CD4-positive, alpha-beta T cell (primary cell): ENCODE data around the gene CALHM5. TPM values are rescaled to one million over a fixed set of nuclear protein-coding genes. Genes with fewer than 3 reads are reported as not detected.

ENCODE experiments used
- ATAC-seq: fragments of 200-7000 bp; cut with Tn5 transposase; one replicate; pipeline ENCODE4 v1.10.0; 2022; ENCODE audit warnings: mild to moderate bottlenecking; ENCODE audit not compliant: poor library complexity
- CTCF ChIA-PET: fragments of 350-600 bp; sonication (Branson Sonifier 250); formaldehyde crosslinking; loops from one replicate; lab custom pipeline; 2021; ENCODE audit warnings: antibody characterized with exemption, inconsistent platforms; lab: Charles Lee
- POLR2A ChIA-PET: fragments of 350-600 bp; sonication (Branson Sonifier 250); formaldehyde crosslinking; loops from one replicate; lab custom pipeline; 2021; ENCODE audit warnings: antibody characterized with exemption, inconsistent platforms; lab: Charles Lee
- DNase-seq, 14 experiments: peaks; one replicate each; pipeline ENCODE4 v3.0.0-alpha.2; 2013 to 2020; ENCODE audit warnings: mixed read lengths in 2 of 14
- H3K27ac ChIP-seq, 2 donors: one replicate each; pipeline versions ENCODE4 v1.5.1 to v1.7.0; 2013; ENCODE audit warnings: low read length in 2 of 2, low read depth in 1 of 2, mild to moderate bottlenecking in 1 of 2
- H3K27me3 ChIP-seq, 2 experiments: 1 replicate in 1 of 2; 2 replicates in 1 of 2; pipeline versions ENCODE4 v1.6.1 to v1.7.0; 2013; ENCODE audit warnings: low read length in 2 of 2, control low read depth in 1 of 2, mild to moderate bottlenecking in 1 of 2, moderate library complexity in 1 of 2; ENCODE audit not compliant: insufficient read depth in 2 of 2, control insufficient read depth in 1 of 2
- H3K36me3 ChIP-seq: one replicate; pipeline ENCODE4 v1.6.1; 2013; ENCODE audit warnings: low read length, control low read depth; ENCODE audit not compliant: insufficient read depth
- H3K4me1 ChIP-seq: one replicate; pipeline ENCODE4 v1.6.1; 2013; ENCODE audit warnings: low read length, control low read depth; ENCODE audit not compliant: insufficient read depth
- H3K4me3 ChIP-seq: one replicate; pipeline ENCODE4 v1.5.1; 2013; ENCODE audit warnings: mild to moderate bottlenecking, low read length, moderate library complexity
- H3K9me3 ChIP-seq, 2 experiments: 1 replicate in 1 of 2; 2 replicates in 1 of 2; pipeline versions ENCODE4 v1.6.1 to v1.7.0; 2013; ENCODE audit warnings: low read length in 2 of 2, mild to moderate bottlenecking in 2 of 2, control low read depth in 1 of 2, moderate library complexity in 1 of 2; ENCODE audit not compliant: control insufficient read depth in 1 of 2, insufficient read depth in 1 of 2
- H3K27ac Mint-ChIP-seq: one replicate; pipeline ENCODE4 v1.8.0; 2020; ENCODE audit warnings: mixed read lengths
- H3K27me3 Mint-ChIP-seq: one replicate; pipeline ENCODE4 v1.8.0; 2021; ENCODE audit warnings: mixed read lengths
- H3K36me3 Mint-ChIP-seq: one replicate; pipeline ENCODE4 v1.8.0; 2021; ENCODE audit warnings: low read depth, mixed read lengths
- H3K4me1 Mint-ChIP-seq: one replicate; pipeline ENCODE4 v1.8.0; 2021; ENCODE audit warnings: low read depth, mixed read lengths
- H3K4me3 Mint-ChIP-seq: one replicate; pipeline ENCODE4 v1.8.0; 2020; ENCODE audit warnings: mild to moderate bottlenecking, mixed read lengths
- H3K9me3 Mint-ChIP-seq: one replicate; pipeline ENCODE4 v1.8.0; 2020; ENCODE audit warnings: mixed read lengths
- CTCF ChIP-seq: fragments of 200-600 bp; IDR thresholded peaks from one replicate; pipeline ENCODE4 v1.8.0; 2022; ENCODE audit warnings: antibody characterized with exemption, mild to moderate bottlenecking
- intact Hi-C, 2 experiments: fragments of 100-400 bp; cut with DNase I in 1 of 2; cut with micrococcal nuclease in 1 of 2; formaldehyde crosslinking; loops; one replicate each; pipeline versions ENCODE4 v1.15.1 to v1.9.0; 2023 to 2025; cut with DNase I, micrococcal nuclease
- total RNA-seq, 174 experiments: library from RNA in 2 of 174; stranded (reverse) in 2 of 174; gene quantifications; one replicate each; pipeline ENCODE4 v1.2.3 and lab custom pipeline; 2021 to 2026

Gene CALHM5
- total RNA-seq, 2 experiments from 2014 or later, result not detected

- POLR2A ChIA-PET, result no interaction called here
- H3K36me3 Mint-ChIP-seq, result no peaks in the 10 kb centered on the region
- CTCF ChIA-PET, result no interaction called here
Observed at GRCh38 chr6:116512111-116512559, 696 bp downstream of the CALHM5 start.

GRCh38 chr6:116512734-116513133 is 1.3 kb downstream of the CALHM5 start:
- Histone ChIP-seq H3K4me3 (no peak overlapping the region), H3K27ac (no peak overlapping the region), H3K27me3 (no peaks in the 10 kb centered on the region), H3K9me3 (peaks cover 0 to 3% of the 10 kb centered on the region in 2 experiments), H3K36me3 (no peaks in the 10 kb centered on the region), H3K4me1 (no peaks in the 10 kb centered on the region)
- Mint-ChIP-seq H3K4me1 (no peaks in the 10 kb centered on the region), H3K27ac (no peak overlapping the region), H3K9me3 (peaks cover 8% of the 10 kb centered on the region), H3K36me3 (no peaks in the 10 kb centered on the region), H3K27me3 (no peaks in the 10 kb centered on the region), H3K4me3 (no peak overlapping the region)
- no peak for ATAC-seq
- ChIA-PET POLR2A (interaction anchor here (1.0 kb wide), 1 partner anchor 9 kb away, joined by 4 read pairs; no protein-coding TSS in a partner anchor), CTCF (no interaction called here)
- intact Hi-C loops, result no loop called here
- no peak for TF ChIP-seq CTCF
- no peak for DNase-seq

More at GRCh38 chr6:116512111-116512559, 696 bp downstream of the CALHM5 start:
- intact Hi-C loops, result no loop called here
- Histone ChIP-seq H3K27me3 (no peaks in the 10 kb centered on the region), H3K4me3 (no peak overlapping the region), H3K27ac (no peak overlapping the region), H3K36me3 (no peaks in the 10 kb centered on the region), H3K4me1 (no peaks in the 10 kb centered on the region), H3K9me3 (peaks cover 0 to 3% of the 10 kb centered on the region in 2 experiments)
- DNase-seq (no peak), ATAC-seq (no peak)
- no peak for TF ChIP-seq CTCF
- no peaks in the 10 kb centered on the region for H3K4me1 Mint-ChIP-seq
- H3K9me3 Mint-ChIP-seq, result peaks cover 8% of the 10 kb centered on the region
- H3K27me3 Mint-ChIP-seq, result no peaks in the 10 kb centered on the region
- H3K27ac Mint-ChIP-seq, result no peak overlapping the region
- no peak overlapping the region for H3K4me3 Mint-ChIP-seq

GRCh38 chr6:116513224-116513875 is 1.9 kb downstream of the CALHM5 start:
- Mint-ChIP-seq H3K27me3 (peaks cover 4% of the 10 kb centered on the region), H3K9me3 (peaks cover 5% of the 10 kb centered on the region), H3K27ac (no peak overlapping the region), H3K36me3 (no peaks in the 10 kb centered on the region), H3K4me1 (no peaks in the 10 kb centered on the region), H3K4me3 (no peak overlapping the region)
- Histone ChIP-seq H3K27me3 (peaks cover 0 to 1% of the 10 kb centered on the region in 2 experiments), H3K4me3 (no peak overlapping the region), H3K36me3 (no peaks in the 10 kb centered on the region), H3K27ac (no peak overlapping the region), H3K4me1 (no peaks in the 10 kb centered on the region), H3K9me3 (peaks cover 0 to 3% of the 10 kb centered on the region in 2 experiments)
- DNase-seq (no peak), ATAC-seq (no peak)
- POLR2A ChIA-PET, result interaction anchor here (1.0 kb wide), 1 partner anchor 10 kb away, joined by 4 read pairs; no protein-coding TSS in a partner anchor
- CTCF ChIA-PET, result no interaction called here
- TF ChIP-seq CTCF, result no peak
- intact Hi-C loops, result no loop called here
